ENCODE data around the gene CENPF. TPM values are rescaled to one million over a fixed set of nuclear protein-coding genes. Genes with fewer than 3 reads are reported as not detected.
A peak's percentile ranks its signal among the peaks of the same experiment; 100 is the strongest.

The CENPF gene
- total and polyA plus RNA-seq, 3 experiments from 2014 or later: 0.77 to 45.5 (median 44.2) TPM

GRCh38 chr1:214635506-214635905 lies 32.5 kb downstream of the CENPF start:
- Mint-ChIP-seq H3K9me3 (no peaks in the 10 kb centered on the region), H3K4me1 (peaks cover 28 to 41% (median 36%) of the 10 kb centered on the region in 3 donors), H3K27me3 (no peaks in the 10 kb centered on the region), H3K4me3 (no peak overlapping the region), H3K36me3 (no peaks in the 10 kb centered on the region), H3K27ac (peak overlapping the region in 1 of 8 donors; percentile 10)
- no peak for DNase-seq
- Histone ChIP-seq H3K4me1 (ENCODE audit: insufficient read depth, low read length) (peaks cover 46% of the 10 kb centered on the region), H3K4me3 (ENCODE audit: low read length) (no peak overlapping the region), H3K36me3 (ENCODE audit: insufficient read depth, low read length) (no peaks in the 10 kb centered on the region), H3K9me3 (ENCODE audit: low read length) (no peaks in the 10 kb centered on the region), H3K27ac (ENCODE audit: low read depth, low read length) (no peak overlapping the region), H3K27me3 (ENCODE audit: insufficient read depth, low read length, poor library complexity, severe bottlenecking) (no peaks in the 10 kb centered on the region)
- ChIA-PET POLR2A (no interaction called here), CTCF (interaction anchor here (1.2 kb wide), 1 partner anchor 9 kb away, joined by 3 read pairs; no protein-coding TSS in a partner anchor)

GRCh38 chr1:214636436-214636835 lies 33.4 kb downstream of the CENPF start:
- no peaks in the 10 kb centered on the region for H3K27me3 Mint-ChIP-seq
- Histone ChIP-seq H3K4me3 (ENCODE audit: low read length) (no peak overlapping the region), H3K4me1 (ENCODE audit: insufficient read depth, low read length) (peaks cover 49% of the 10 kb centered on the region), H3K9me3 (ENCODE audit: low read length) (no peaks in the 10 kb centered on the region), H3K36me3 (ENCODE audit: insufficient read depth, low read length) (no peaks in the 10 kb centered on the region), H3K27ac (ENCODE audit: low read depth, low read length) (no peak overlapping the region), H3K27me3 (ENCODE audit: insufficient read depth, low read length, poor library complexity, severe bottlenecking) (no peaks in the 10 kb centered on the region)
- no peaks in the 10 kb centered on the region for H3K9me3 Mint-ChIP-seq
- H3K4me3 Mint-ChIP-seq: no peak overlapping the region
- peak overlapping the region in 1 of 8 donors; percentile 80 for H3K27ac Mint-ChIP-seq
- no peaks in the 10 kb centered on the region for H3K36me3 Mint-ChIP-seq
- ChIA-PET POLR2A (no interaction called here), CTCF (interaction anchor here (2.4 kb wide), 1 partner anchor 307 kb away, joined by 8 read pairs; no protein-coding TSS in a partner anchor)
- H3K4me1 Mint-ChIP-seq: peaks cover 28 to 41% (median 36%) of the 10 kb centered on the region in 3 donors
- no peak for DNase-seq

- Mint-ChIP-seq H3K4me3 (no peak overlapping the region), H3K27ac (peak overlapping the region in 3 of 8 donors; percentile 6 to 74 (median 31))
- CTCF ChIA-PET: interaction anchor here (1.3 to 2.7 kb wide), 4 partner anchors 10 to 308 kb away, joined by 3 to 8 read pairs (median 6); no protein-coding TSS in a partner anchor
Observed at GRCh38 chr1:214637125-214637524, 34.1 kb downstream of the CENPF start.

GRCh38 chr1:214637722-214638458 lies 34.9 kb downstream of the CENPF start:
- H3K9me3 ChIP-seq (ENCODE audit: low read length): no peaks in the 10 kb centered on the region
- no peaks in the 10 kb centered on the region for H3K36me3 ChIP-seq (ENCODE audit: insufficient read depth, low read length)
- Mint-ChIP-seq H3K27me3 (no peaks in the 10 kb centered on the region), H3K9me3 (no peaks in the 10 kb centered on the region), H3K4me3 (peak overlapping the region in 6 of 7 donors; percentile 36 to 65 (median 48)), H3K27ac (peak overlapping the region; percentile 5 to 83 (median 75)), H3K4me1 (peaks cover 16 to 28% (median 23%) of the 10 kb centered on the region in 3 donors), H3K36me3 (no peaks in the 10 kb centered on the region)
- H3K27me3 ChIP-seq (ENCODE audit: insufficient read depth, low read length, poor library complexity, severe bottlenecking): no peaks in the 10 kb centered on the region
- ChIA-PET CTCF (interaction anchor here (1.0 to 2.7 kb wide), 7 partner anchors 9 to 309 kb away, joined by 3 to 8 read pairs (median 4); no protein-coding TSS in a partner anchor), POLR2A (no interaction called here)
- H3K4me3 ChIP-seq (ENCODE audit: low read length): no peak overlapping the region
- H3K4me1 ChIP-seq (ENCODE audit: insufficient read depth, low read length): peaks cover 47% of the 10 kb centered on the region
- DNase-seq: peak in 3 of 5 donors; percentile 6 to 48 (median 18)
- no peak overlapping the region for H3K27ac ChIP-seq (ENCODE audit: low read depth, low read length)

More at GRCh38 chr1:214637125-214637524, 34.1 kb downstream of the CENPF start:
- POLR2A ChIA-PET: no interaction called here
- Histone ChIP-seq H3K36me3 (ENCODE audit: insufficient read depth, low read length) (no peaks in the 10 kb centered on the region), H3K4me3 (ENCODE audit: low read length) (no peak overlapping the region), H3K27me3 (ENCODE audit: insufficient read depth, low read length, poor library complexity, severe bottlenecking) (no peaks in the 10 kb centered on the region), H3K27ac (ENCODE audit: low read depth, low read length) (no peak overlapping the region), H3K9me3 (ENCODE audit: low read length) (no peaks in the 10 kb centered on the region), H3K4me1 (ENCODE audit: insufficient read depth, low read length) (peaks cover 47% of the 10 kb centered on the region)
- Mint-ChIP-seq H3K4me1 (peaks cover 23 to 36% (median 31%) of the 10 kb centered on the region in 3 donors), H3K9me3 (no peaks in the 10 kb centered on the region), H3K27me3 (no peaks in the 10 kb centered on the region), H3K36me3 (no peaks in the 10 kb centered on the region)
- no peak for DNase-seq

GRCh38 chr1:214638459-214638807 lies 35.4 kb downstream of the CENPF start:
- Histone ChIP-seq H3K27me3 (ENCODE audit: insufficient read depth, low read length, poor library complexity, severe bottlenecking) (no peaks in the 10 kb centered on the region), H3K36me3 (ENCODE audit: insufficient read depth, low read length) (no peaks in the 10 kb centered on the region), H3K4me1 (ENCODE audit: insufficient read depth, low read length) (peaks cover 51% of the 10 kb centered on the region), H3K9me3 (ENCODE audit: low read length) (no peaks in the 10 kb centered on the region), H3K27ac (ENCODE audit: low read depth, low read length) (no peak overlapping the region), H3K4me3 (ENCODE audit: low read length) (no peak overlapping the region)
- Mint-ChIP-seq H3K9me3 (no peaks in the 10 kb centered on the region), H3K4me1 (peaks cover 16 to 23% (median 18%) of the 10 kb centered on the region in 3 donors), H3K27ac (peak overlapping the region in 7 of 8 donors; percentile 18 to 83 (median 76)), H3K27me3 (no peaks in the 10 kb centered on the region), H3K36me3 (no peaks in the 10 kb centered on the region), H3K4me3 (peak overlapping the region in 6 of 7 donors; percentile 36 to 65 (median 48))
- POLR2A ChIA-PET: no interaction called here
- CTCF ChIA-PET: interaction anchor here (1.0 to 2.7 kb wide), 7 partner anchors 9 to 309 kb away, joined by 3 to 8 read pairs (median 4); no protein-coding TSS in a partner anchor
- DNase-seq: peak in 1 of 5 donors; percentile 33

GRCh38 chr1:214638997-214639396 lies 36.0 kb downstream of the CENPF start:
- H3K36me3 Mint-ChIP-seq: no peaks in the 10 kb centered on the region
- no peak for DNase-seq
- no peaks in the 10 kb centered on the region for H3K27me3 Mint-ChIP-seq
- H3K36me3 ChIP-seq (ENCODE audit: insufficient read depth, low read length): no peaks in the 10 kb centered on the region
- no peak overlapping the region for H3K4me3 ChIP-seq (ENCODE audit: low read length)
- H3K4me3 Mint-ChIP-seq: peak overlapping the region in 1 of 7 donors; percentile 36
- CTCF ChIA-PET: interaction anchor here (1.4 to 2.7 kb wide), 5 partner anchors 8 to 310 kb away, joined by 4 to 8 read pairs (median 5); no protein-coding TSS in a partner anchor
- H3K9me3 Mint-ChIP-seq: no peaks in the 10 kb centered on the region
- H3K4me1 ChIP-seq (ENCODE audit: insufficient read depth, low read length): peaks cover 51% of the 10 kb centered on the region
- no peaks in the 10 kb centered on the region for H3K27me3 ChIP-seq (ENCODE audit: insufficient read depth, low read length, poor library complexity, severe bottlenecking)
- H3K27ac ChIP-seq (ENCODE audit: low read depth, low read length): no peak overlapping the region
- H3K9me3 ChIP-seq (ENCODE audit: low read length): no peaks in the 10 kb centered on the region
- H3K27ac Mint-ChIP-seq: peak overlapping the region in 4 of 8 donors; percentile 18 to 77 (median 56)
- POLR2A ChIA-PET: no interaction called here
- H3K4me1 Mint-ChIP-seq: peaks cover 13 to 22% (median 18%) of the 10 kb centered on the region in 3 donors

- Histone ChIP-seq H3K36me3 (ENCODE audit: insufficient read depth, low read length) (no peaks in the 10 kb centered on the region), H3K9me3 (ENCODE audit: low read length) (peaks cover 5% of the 10 kb centered on the region), H3K27ac (ENCODE audit: low read depth, low read length) (no peak overlapping the region), H3K4me1 (ENCODE audit: insufficient read depth, low read length) (peaks cover 51% of the 10 kb centered on the region), H3K27me3 (ENCODE audit: insufficient read depth, low read length, poor library complexity, severe bottlenecking) (no peaks in the 10 kb centered on the region), H3K4me3 (ENCODE audit: low read length) (peak overlapping the region; percentile 35)
- ChIA-PET POLR2A (no interaction called here), CTCF (no interaction called here)
- no peaks in the 10 kb centered on the region for H3K9me3 Mint-ChIP-seq
- no peaks in the 10 kb centered on the region for H3K27me3 Mint-ChIP-seq
- no peak overlapping the region for H3K4me3 Mint-ChIP-seq
- H3K4me1 Mint-ChIP-seq: peaks cover 13 to 22% (median 18%) of the 10 kb centered on the region in 3 donors
- H3K36me3 Mint-ChIP-seq: no peaks in the 10 kb centered on the region
- H3K27ac Mint-ChIP-seq: no peak overlapping the region
- DNase-seq: peak in 1 of 5 donors; percentile 32
Observed at GRCh38 chr1:214640431-214641213, 37.6 kb downstream of the CENPF start.
